GM10847 (cell line): ENCODE results near the gene LPP.

ENCODE experiments used
- POLR2A ChIP-seq: IDR thresholded peaks from 2 replicates; pipeline ENCODE4 v1.6.1; 2011; ENCODE audit not compliant: insufficient read length; ENCODE audit errors: extremely low read depth

Gene LPP

GRCh38 chr3:188480011-188480410 lies 326.1 kb downstream of the LPP start:
- TF ChIP-seq POLR2A: no peak

GRCh38 chr3:188482929-188483328 lies 329.0 kb downstream of the LPP start:
- TF ChIP-seq POLR2A: no peak

GRCh38 chr3:188486126-188486525 lies 332.2 kb downstream of the LPP start:
- no peak for TF ChIP-seq POLR2A

DNA sequence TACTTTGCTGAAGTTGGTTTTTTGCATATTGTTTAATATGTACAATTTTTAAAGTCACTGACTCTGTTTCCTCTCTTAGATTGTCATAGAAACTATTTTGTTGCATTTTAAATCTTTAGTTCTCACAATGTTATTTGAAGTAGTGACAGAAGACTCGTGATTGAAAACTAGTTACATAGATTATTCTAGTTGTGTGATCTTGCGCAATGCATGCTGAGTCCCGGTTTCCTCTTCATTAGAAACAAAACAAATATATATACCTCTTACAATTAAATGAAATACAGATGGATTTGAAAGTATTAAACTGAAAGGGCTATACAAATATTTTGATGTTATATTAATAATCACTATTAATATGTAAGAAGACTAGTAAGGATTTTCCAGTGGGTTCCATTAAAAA lies 333.0 kb downstream of the LPP start:
- no peak for TF ChIP-seq POLR2A

- no peak for TF ChIP-seq POLR2A
Measured at GRCh38 chr3:188487652-188488051, 333.7 kb downstream of the LPP start.

GRCh38 chr3:188488801-188489200 lies 334.8 kb downstream of the LPP start:
- no peak for TF ChIP-seq POLR2A

- TF ChIP-seq POLR2A: no peak
Measured at GRCh38 chr3:188489639-188490405, 335.9 kb downstream of the LPP start.

- TF ChIP-seq POLR2A: no peak
Measured at GRCh38 chr3:188490416-188490815, 336.5 kb downstream of the LPP start.

DNA sequence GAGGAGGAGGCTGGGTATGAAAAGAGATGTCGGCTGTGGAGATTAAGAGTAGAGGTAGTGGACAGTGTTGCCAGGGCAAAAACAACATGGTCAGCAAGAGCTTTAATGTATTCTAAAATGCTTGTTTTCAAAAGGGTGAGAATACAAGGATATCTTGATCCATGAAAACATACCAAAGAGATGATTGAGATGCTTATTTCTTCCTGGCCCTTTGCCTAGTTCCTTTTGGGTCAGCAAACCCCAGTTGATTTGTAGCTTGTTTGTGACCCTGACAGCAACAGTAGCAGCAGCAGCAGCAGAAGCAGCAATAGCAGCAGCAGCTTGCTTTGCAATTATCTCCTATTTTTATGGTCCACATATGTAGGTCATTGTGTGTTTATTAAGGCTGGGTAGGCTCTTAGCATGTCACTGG lies 337.3 kb downstream of the LPP start:
- TF ChIP-seq POLR2A: no peak

DNA sequence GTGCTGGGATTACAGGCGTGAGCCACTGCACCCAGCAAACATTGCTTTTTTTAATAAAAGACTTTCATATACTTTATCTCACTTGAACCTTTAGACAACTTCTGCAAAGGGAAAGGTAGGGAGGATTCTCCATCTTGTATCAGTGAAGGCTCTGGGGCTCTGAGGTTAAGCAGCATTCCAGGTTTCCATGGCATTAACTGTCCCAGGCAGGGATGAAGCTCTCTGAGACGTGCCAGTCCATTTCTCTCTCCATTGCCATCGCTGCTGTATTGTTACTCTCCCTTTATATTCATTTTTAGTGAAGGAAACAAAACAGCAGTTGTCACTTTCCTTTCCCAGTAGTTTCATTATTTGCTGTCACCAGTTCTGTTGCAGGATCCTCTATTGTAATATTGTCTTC lies 342.4 kb downstream of the LPP start:
- no peak for TF ChIP-seq POLR2A

- no peak for TF ChIP-seq POLR2A
Measured at GRCh38 chr3:188497021-188497420, 343.1 kb downstream of the LPP start.

GRCh38 chr3:188503647-188504046 lies 349.7 kb downstream of the LPP start:
- TF ChIP-seq POLR2A: no peak

GRCh38 chr3:188505151-188505550 lies 351.2 kb downstream of the LPP start:
- no peak for TF ChIP-seq POLR2A

GRCh38 chr3:188505911-188506310 lies 352.0 kb downstream of the LPP start:
- no peak for TF ChIP-seq POLR2A

DNA sequence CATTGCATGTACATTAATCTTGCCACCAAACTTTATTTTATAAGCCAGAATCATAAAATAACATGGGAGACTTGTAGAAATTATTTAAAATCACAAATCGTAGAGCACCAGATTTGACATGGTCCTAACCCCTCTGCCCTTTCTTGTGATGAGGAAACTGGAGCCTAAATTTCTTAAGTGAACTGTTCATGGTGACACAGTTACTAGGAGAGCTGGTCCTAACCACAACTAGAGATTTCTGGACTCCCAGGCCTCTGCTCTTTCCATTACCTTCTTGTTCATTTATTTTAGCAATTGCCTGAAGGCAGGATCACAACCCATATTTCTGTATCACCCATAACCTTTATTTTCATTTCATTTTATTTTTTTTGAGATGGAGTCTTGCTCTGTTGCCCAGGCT lies 352.5 kb downstream of the LPP start:
- TF ChIP-seq POLR2A: no peak

DNA sequence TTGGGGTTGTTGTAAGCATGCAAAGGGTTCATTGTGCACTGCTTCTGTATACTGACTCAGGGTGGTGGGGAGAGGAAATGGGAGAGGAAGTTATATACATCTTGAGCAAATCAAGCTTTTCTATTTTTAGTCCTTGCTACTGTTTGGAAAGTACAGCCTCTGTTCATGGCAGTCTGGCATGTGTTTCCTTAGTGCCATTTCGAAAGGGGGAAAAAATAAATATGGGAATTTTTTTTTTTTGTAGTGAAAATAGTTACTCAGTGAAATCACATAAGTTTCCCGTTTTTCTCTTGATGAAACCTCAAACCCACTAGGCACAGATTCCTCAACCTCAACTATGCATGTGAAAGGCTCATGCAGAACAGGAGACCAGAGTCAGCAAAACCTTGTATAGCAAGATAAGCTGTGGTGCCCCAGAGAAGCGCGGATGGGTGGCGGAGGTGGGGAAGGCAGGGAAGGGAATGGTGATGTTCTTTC lies 353.3 kb downstream of the LPP start:
- no peak for TF ChIP-seq POLR2A

DNA sequence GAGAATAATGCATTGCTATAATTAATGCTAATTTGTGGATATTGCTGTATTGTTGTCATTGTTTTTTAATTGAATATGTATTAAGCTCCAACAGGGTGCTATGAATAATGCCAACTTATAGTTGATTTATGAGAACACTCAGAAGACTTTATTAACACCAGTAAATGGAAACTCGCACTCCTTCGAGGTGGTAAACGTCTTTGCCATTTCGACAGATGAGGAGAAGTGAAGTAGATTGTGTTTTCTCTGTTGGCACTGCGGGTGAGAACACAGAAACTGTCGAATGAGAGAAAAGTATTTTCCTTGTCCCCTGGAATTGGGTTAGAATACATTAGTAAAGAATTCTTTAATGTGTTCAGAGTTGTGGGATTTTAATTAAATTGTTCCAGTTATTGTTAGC lies 354.5 kb downstream of the LPP start:
- no peak for TF ChIP-seq POLR2A
